A549 (cell line): ENCODE measurements around the gene CNGA2.

ENCODE experiments used
- EHMT2 ChIP-seq: fragments of 200-600 bp; sonication (generic); IDR thresholded peaks from 2 replicates; pipeline ENCODE4 v1.6.1; 2016; ENCODE audit warnings: antibody characterized with exemption, low read depth, mild to moderate bottlenecking, moderate library complexity
- EP300 ChIP-seq, 2 experiments: fragments of >200 bp; sonication (Bioruptor Twin); formaldehyde crosslinking; IDR thresholded peaks; 2 replicates in 1 of 2; 3 replicates in 1 of 2; pipeline ENCODE4 v1.6.1; 2016 to 2017
- HOXA7 ChIP-seq: fragments of 250-450 bp; sonication (Bioruptor Pico); IDR thresholded peaks from 2 replicates; pipeline ENCODE4 v1.5.0; 2020; ENCODE audit warnings: mild to moderate bottlenecking, moderate library complexity
- NPAS2 ChIP-seq: fragments of 250-450 bp; sonication (Bioruptor Pico); IDR thresholded peaks from 2 replicates; pipeline ENCODE4 v1.8.0; 2022; ENCODE audit warnings: mild to moderate bottlenecking, moderate library complexity, borderline replicate concordance
- POLR2A ChIP-seq: IDR thresholded peaks from 2 replicates; pipeline ENCODE4 v1.6.1; 2012; ENCODE audit warnings: mild to moderate bottlenecking, low read length
- RAD21 ChIP-seq, 2 experiments: fragments of >200 bp in 1 of 2; sonication (Bioruptor Twin) in 1 of 2; formaldehyde crosslinking in 1 of 2; IDR thresholded peaks in 1 of 2; conservative IDR thresholded peaks in 1 of 2; 2 replicates in 1 of 2; 3 replicates in 1 of 2; pipeline ENCODE4 v1.6.1; 2012 to 2018; ENCODE audit warnings: inconsistent platforms in 1 of 2
- SMC3 ChIP-seq: fragments of >200 bp; sonication (Bioruptor Twin); formaldehyde crosslinking; IDR thresholded peaks from 3 replicates; pipeline ENCODE4 v1.6.1; 2018; ENCODE audit warnings: inconsistent platforms
- SREBF2 ChIP-seq: fragments of 450-650 bp; IDR thresholded peaks from 2 replicates; pipeline ENCODE4 v1.6.1; 2014; ENCODE audit warnings: mild to moderate bottlenecking, moderate library complexity
- ZNF302 ChIP-seq: fragments of 250-450 bp; sonication (Bioruptor Pico); IDR thresholded peaks from 2 replicates; pipeline ENCODE4 v1.9.0; 2021; ENCODE audit warnings: inconsistent platforms, mild to moderate bottlenecking, moderate library complexity
- TF ChIP-seq, protein P1 (sequence below): fragments of >200 bp; sonication (Bioruptor Twin); formaldehyde crosslinking; IDR thresholded peaks from 3 replicates; pipeline ENCODE4 v1.5.1; 2016
- TF ChIP-seq, protein P2 (sequence below): fragments of 150-350 bp; IDR thresholded peaks from 2 replicates; pipeline ENCODE4 v1.6.1; 2014; ENCODE audit warnings: low read depth, mild to moderate bottlenecking, low read length
- TF ChIP-seq, protein P3 (sequence below): IDR thresholded peaks from 2 replicates; pipeline ENCODE4 v1.6.1; 2012
- TF ChIP-seq, protein P4 (sequence below): fragments of >200 bp; sonication (Bioruptor Twin); formaldehyde crosslinking; IDR thresholded peaks from 2 replicates; pipeline ENCODE4 v1.6.1; 2016

DNA sequence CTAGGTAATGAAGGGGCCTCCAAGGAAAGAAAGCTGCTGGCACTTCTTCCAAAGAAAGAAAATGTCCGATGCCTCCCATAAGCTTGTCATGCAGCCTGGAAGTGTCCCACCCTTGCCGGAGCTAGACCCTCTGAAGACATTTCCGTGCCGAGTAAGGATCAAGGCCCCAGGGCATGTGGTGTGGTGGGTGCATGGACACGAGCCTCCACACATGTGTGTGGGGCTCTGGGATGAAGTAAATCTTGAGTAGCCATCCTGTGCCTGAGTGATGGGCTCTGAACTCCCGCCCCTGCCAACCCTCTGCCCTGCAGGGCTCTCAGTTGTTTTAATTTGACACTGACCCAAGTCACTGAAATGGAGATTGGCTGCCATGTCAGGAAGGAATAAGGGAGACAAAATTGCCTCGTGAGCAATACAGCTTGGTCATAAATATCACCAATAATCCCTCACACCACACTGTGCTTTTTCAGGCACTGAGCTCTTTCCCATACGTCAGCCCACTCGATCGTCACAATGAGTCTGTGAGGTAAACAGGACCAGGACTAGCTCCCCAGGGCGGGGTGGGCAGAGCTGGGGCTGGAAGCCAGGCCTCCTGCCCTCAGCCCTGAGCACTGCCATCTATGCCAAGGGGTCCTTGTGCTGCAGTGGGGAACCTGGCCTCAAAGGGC lies 24.6 kb downstream of the CNGA2 start:
- TF ChIP-seq, protein P1, sequence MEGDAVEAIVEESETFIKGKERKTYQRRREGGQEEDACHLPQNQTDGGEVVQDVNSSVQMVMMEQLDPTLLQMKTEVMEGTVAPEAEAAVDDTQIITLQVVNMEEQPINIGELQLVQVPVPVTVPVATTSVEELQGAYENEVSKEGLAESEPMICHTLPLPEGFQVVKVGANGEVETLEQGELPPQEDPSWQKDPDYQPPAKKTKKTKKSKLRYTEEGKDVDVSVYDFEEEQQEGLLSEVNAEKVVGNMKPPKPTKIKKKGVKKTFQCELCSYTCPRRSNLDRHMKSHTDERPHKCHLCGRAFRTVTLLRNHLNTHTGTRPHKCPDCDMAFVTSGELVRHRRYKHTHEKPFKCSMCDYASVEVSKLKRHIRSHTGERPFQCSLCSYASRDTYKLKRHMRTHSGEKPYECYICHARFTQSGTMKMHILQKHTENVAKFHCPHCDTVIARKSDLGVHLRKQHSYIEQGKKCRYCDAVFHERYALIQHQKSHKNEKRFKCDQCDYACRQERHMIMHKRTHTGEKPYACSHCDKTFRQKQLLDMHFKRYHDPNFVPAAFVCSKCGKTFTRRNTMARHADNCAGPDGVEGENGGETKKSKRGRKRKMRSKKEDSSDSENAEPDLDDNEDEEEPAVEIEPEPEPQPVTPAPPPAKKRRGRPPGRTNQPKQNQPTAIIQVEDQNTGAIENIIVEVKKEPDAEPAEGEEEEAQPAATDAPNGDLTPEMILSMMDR: no peak
- no peak for TF ChIP-seq EP300 (IDR thresholded peaks at IDR 0.05)
- TF ChIP-seq, protein P2, sequence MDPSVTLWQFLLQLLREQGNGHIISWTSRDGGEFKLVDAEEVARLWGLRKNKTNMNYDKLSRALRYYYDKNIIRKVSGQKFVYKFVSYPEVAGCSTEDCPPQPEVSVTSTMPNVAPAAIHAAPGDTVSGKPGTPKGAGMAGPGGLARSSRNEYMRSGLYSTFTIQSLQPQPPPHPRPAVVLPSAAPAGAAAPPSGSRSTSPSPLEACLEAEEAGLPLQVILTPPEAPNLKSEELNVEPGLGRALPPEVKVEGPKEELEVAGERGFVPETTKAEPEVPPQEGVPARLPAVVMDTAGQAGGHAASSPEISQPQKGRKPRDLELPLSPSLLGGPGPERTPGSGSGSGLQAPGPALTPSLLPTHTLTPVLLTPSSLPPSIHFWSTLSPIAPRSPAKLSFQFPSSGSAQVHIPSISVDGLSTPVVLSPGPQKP: no peak
- no peak for TF ChIP-seq POLR2A
- TF ChIP-seq ZNF302 (CRISPR knock-in tag): no peak
- no peak for TF ChIP-seq SREBF2
- TF ChIP-seq EHMT2: no peak
- TF ChIP-seq, protein P3, sequence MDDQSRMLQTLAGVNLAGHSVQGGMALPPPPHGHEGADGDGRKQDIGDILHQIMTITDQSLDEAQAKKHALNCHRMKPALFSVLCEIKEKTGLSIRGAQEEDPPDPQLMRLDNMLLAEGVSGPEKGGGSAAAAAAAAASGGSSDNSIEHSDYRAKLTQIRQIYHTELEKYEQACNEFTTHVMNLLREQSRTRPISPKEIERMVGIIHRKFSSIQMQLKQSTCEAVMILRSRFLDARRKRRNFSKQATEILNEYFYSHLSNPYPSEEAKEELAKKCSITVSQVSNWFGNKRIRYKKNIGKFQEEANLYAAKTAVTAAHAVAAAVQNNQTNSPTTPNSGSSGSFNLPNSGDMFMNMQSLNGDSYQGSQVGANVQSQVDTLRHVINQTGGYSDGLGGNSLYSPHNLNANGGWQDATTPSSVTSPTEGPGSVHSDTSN: no peak
- no peak for TF ChIP-seq HOXA7 (CRISPR knock-in tag)
- no peak for TF ChIP-seq SMC3
- TF ChIP-seq, protein P4, sequence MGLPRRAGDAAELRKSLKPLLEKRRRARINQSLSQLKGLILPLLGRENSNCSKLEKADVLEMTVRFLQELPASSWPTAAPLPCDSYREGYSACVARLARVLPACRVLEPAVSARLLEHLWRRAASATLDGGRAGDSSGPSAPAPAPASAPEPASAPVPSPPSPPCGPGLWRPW: no peak
- no peak for TF ChIP-seq RAD21 (conservative IDR thresholded peaks at IDR 0.05 in 1 of 2, IDR thresholded peaks at IDR 0.05 in 1 of 2)
- TF ChIP-seq NPAS2 (CRISPR knock-in tag): no peak
